ENCODE measurements around the gene KCNH1. TPM values are rescaled to one million over a fixed set of nuclear protein-coding genes. Genes with fewer than 3 reads are reported as not detected.

Gene KCNH1
- total RNA-seq, 1 donor from 2014 or later, result 15.5 TPM

DNA sequence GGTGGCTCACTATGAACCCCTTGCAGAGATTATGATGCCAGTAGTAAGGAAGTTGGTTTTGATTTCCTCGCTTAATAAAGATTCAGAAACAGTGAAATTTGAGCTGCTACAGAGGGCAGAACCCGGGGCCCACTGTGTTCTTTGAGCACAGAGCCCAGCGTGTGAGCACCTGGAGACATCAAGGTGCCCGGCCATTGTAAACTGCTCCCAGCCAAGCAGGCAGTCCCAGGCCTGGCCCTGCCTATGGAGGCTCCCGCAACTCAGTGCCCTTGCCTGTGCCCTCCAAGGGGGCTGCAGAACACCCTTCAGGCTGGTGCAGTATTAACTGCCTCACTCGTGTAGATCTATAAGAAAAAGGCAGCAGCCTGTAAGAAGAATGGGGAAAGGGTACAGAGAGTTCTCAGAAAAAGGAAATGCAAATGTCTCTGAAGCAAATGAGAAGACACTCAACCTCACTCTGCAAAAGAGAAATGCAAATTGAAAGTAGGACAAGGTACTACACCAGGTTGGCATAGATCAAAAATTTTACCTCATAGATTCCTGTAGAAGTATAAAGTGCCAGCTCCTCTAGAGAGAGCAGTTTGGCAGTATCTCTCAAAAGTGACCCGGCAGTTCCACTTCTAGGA, 481.5 kb downstream of the KCNH1 start:
- FAIRE-seq, result no peak
- Histone ChIP-seq H3K4me2 (ENCODE audit: low read length) (no peak overlapping the region), H3K9ac (ENCODE audit: low read length) (no peak overlapping the region), H4K20me1 (ENCODE audit: insufficient read depth, low read length) (no peaks in the 10 kb centered on the region), H2AFZ (ENCODE audit: low read depth, low read length) (no peak overlapping the region), H3K27ac (ENCODE audit: low read depth, low read length) (no peak overlapping the region), H3K4me1 (ENCODE audit: insufficient read depth, low read length) (peaks cover 9% of the 10 kb centered on the region), H3K79me2 (ENCODE audit: insufficient read depth, low read length) (no peaks in the 10 kb centered on the region), H3K27me3 (ENCODE audit: insufficient read depth, low read length) (peaks cover 10% of the 10 kb centered on the region), H3K4me3 (ENCODE audit: insufficient read depth, low read depth, low read length) (no peak overlapping the region), H3K36me3 (ENCODE audit: insufficient read depth, low read length) (no peaks in the 10 kb centered on the region), H3K9me3 (ENCODE audit: insufficient read depth, low read depth, low read length) (peaks cover 3% of the 10 kb centered on the region)
- Mint-ChIP-seq H3K27ac (ENCODE audit: unreplicated experiment) (no peak overlapping the region), H3K9me3 (ENCODE audit: unreplicated experiment) (no peaks in the 10 kb centered on the region), H3K4me3 (ENCODE audit: unreplicated experiment) (no peak overlapping the region), H3K4me1 (ENCODE audit: low read depth, unreplicated experiment) (peaks cover 11% of the 10 kb centered on the region), H3K36me3 (ENCODE audit: low read depth, unreplicated experiment) (no peaks in the 10 kb centered on the region), H3K27me3 (ENCODE audit: low read depth, unreplicated experiment) (peaks cover 5% of the 10 kb centered on the region)
- DNase-seq (ENCODE audit: low read depth), result no peak
- TF ChIP-seq EZH2 (IDR thresholded peaks at IDR 0.05; ENCODE audit: insufficient read depth, low read length), result no peak
- TF ChIP-seq, protein P1, sequence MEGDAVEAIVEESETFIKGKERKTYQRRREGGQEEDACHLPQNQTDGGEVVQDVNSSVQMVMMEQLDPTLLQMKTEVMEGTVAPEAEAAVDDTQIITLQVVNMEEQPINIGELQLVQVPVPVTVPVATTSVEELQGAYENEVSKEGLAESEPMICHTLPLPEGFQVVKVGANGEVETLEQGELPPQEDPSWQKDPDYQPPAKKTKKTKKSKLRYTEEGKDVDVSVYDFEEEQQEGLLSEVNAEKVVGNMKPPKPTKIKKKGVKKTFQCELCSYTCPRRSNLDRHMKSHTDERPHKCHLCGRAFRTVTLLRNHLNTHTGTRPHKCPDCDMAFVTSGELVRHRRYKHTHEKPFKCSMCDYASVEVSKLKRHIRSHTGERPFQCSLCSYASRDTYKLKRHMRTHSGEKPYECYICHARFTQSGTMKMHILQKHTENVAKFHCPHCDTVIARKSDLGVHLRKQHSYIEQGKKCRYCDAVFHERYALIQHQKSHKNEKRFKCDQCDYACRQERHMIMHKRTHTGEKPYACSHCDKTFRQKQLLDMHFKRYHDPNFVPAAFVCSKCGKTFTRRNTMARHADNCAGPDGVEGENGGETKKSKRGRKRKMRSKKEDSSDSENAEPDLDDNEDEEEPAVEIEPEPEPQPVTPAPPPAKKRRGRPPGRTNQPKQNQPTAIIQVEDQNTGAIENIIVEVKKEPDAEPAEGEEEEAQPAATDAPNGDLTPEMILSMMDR (IDR thresholded peaks at IDR 0.05; ENCODE audit: insufficient read depth, low read depth, low read length), result no peak

DNA sequence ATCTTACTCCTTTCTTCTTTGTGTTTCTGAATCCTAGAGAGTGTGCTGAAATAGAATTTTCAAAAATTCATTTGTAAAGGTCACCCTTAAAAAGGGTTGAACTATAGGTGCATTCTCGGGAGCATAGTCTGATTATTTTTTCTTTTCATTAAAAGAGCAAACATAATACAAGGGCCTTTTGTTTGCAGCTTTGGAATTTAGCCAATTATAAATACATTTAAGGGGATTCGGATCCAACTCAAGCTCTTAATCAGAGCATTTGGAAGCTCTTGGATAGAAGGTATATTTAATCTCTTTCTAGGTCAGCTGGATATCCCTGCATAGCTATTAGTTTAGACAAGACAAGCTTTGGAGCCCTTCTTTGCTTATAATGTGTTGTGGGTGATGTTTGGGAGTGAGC, 483.5 kb downstream of the KCNH1 start:
- Histone ChIP-seq H3K4me1 (ENCODE audit: insufficient read depth, low read length) (peaks cover 12% of the 10 kb centered on the region), H3K36me3 (ENCODE audit: insufficient read depth, low read length) (no peaks in the 10 kb centered on the region), H3K9ac (ENCODE audit: low read length) (no peak overlapping the region), H2AFZ (ENCODE audit: low read depth, low read length) (no peak overlapping the region), H3K27ac (ENCODE audit: low read depth, low read length) (no peak overlapping the region), H4K20me1 (ENCODE audit: insufficient read depth, low read length) (no peaks in the 10 kb centered on the region), H3K27me3 (ENCODE audit: insufficient read depth, low read length) (peaks cover 10% of the 10 kb centered on the region), H3K9me3 (ENCODE audit: insufficient read depth, low read depth, low read length) (peaks cover 3% of the 10 kb centered on the region), H3K4me2 (ENCODE audit: low read length) (no peak overlapping the region), H3K4me3 (ENCODE audit: insufficient read depth, low read depth, low read length) (no peak overlapping the region), H3K79me2 (ENCODE audit: insufficient read depth, low read length) (no peaks in the 10 kb centered on the region)
- FAIRE-seq, result no peak
- no peak for DNase-seq (ENCODE audit: low read depth)
- peaks cover 2% of the 10 kb centered on the region for H3K27me3 Mint-ChIP-seq (ENCODE audit: low read depth, unreplicated experiment)
- TF ChIP-seq, protein P1 (IDR thresholded peaks at IDR 0.05; ENCODE audit: insufficient read depth, low read depth, low read length), result no peak
- no peak for TF ChIP-seq EZH2 (IDR thresholded peaks at IDR 0.05; ENCODE audit: insufficient read depth, low read length)
- H3K27ac Mint-ChIP-seq (ENCODE audit: unreplicated experiment), result no peak overlapping the region
- H3K4me1 Mint-ChIP-seq (ENCODE audit: low read depth, unreplicated experiment), result peaks cover 15% of the 10 kb centered on the region
- H3K36me3 Mint-ChIP-seq (ENCODE audit: low read depth, unreplicated experiment), result no peaks in the 10 kb centered on the region
- H3K4me3 Mint-ChIP-seq (ENCODE audit: unreplicated experiment), result no peak overlapping the region
- H3K9me3 Mint-ChIP-seq (ENCODE audit: unreplicated experiment), result no peaks in the 10 kb centered on the region

DNA sequence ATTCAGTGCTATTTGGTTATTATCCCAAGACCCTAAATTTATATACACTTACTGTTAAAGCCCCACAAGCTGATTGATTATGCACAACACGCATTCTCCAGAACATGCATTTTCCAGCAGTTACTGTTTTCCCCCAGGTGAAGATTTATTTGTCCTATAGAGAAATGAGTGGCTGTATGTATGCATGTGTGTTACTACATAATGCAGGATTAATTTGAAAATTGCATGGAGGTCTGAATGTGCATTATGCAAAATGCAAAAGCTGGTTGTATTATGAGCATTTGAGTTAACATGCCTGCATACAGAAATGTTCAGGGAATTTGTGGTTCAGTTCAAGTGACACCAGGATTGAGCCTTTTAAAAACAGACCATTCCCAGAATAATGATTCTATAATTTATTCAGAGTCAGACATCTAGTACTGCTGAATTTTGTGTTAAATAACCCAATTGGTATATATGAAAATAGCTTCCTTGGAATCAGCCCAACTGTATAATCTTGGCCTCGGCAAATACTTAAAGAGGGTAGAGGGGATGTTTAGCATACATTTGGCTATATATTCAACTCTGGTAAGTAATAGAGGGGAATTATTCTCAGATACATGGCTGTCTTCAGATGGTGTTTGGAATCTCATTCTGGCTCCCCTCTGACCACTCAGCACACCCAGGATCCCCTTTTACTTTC, 485.2 kb downstream of the KCNH1 start:
- Histone ChIP-seq H3K4me3 (ENCODE audit: insufficient read depth, low read depth, low read length) (no peak overlapping the region), H3K4me2 (ENCODE audit: low read length) (no peak overlapping the region), H3K4me1 (ENCODE audit: insufficient read depth, low read length) (peaks cover 12% of the 10 kb centered on the region), H3K27ac (ENCODE audit: low read depth, low read length) (no peak overlapping the region), H2AFZ (ENCODE audit: low read depth, low read length) (no peak overlapping the region), H3K79me2 (ENCODE audit: insufficient read depth, low read length) (no peaks in the 10 kb centered on the region), H3K36me3 (ENCODE audit: insufficient read depth, low read length) (no peaks in the 10 kb centered on the region), H3K9me3 (ENCODE audit: insufficient read depth, low read depth, low read length) (peaks cover under 1% of the 10 kb centered on the region), H4K20me1 (ENCODE audit: insufficient read depth, low read length) (no peaks in the 10 kb centered on the region), H3K27me3 (ENCODE audit: insufficient read depth, low read length) (peaks cover 10% of the 10 kb centered on the region), H3K9ac (ENCODE audit: low read length) (no peak overlapping the region)
- Mint-ChIP-seq H3K4me1 (ENCODE audit: low read depth, unreplicated experiment) (peaks cover 15% of the 10 kb centered on the region), H3K9me3 (ENCODE audit: unreplicated experiment) (no peaks in the 10 kb centered on the region), H3K27ac (ENCODE audit: unreplicated experiment) (no peak overlapping the region), H3K4me3 (ENCODE audit: unreplicated experiment) (no peak overlapping the region), H3K36me3 (ENCODE audit: low read depth, unreplicated experiment) (no peaks in the 10 kb centered on the region), H3K27me3 (ENCODE audit: low read depth, unreplicated experiment) (peaks cover 2% of the 10 kb centered on the region)
- FAIRE-seq, result no peak
- no peak for TF ChIP-seq EZH2 (IDR thresholded peaks at IDR 0.05; ENCODE audit: insufficient read depth, low read length)
- TF ChIP-seq, protein P1 (IDR thresholded peaks at IDR 0.05; ENCODE audit: insufficient read depth, low read depth, low read length), result no peak
- DNase-seq (ENCODE audit: low read depth), result no peak

All from astrocyte (in vitro differentiated cells and primary cell).